H1 (cell line): ENCODE data around the gene PPP2R2D. TPM values are rescaled to one million over a fixed set of nuclear protein-coding genes. Genes with fewer than 3 reads are reported as not detected.

Source experiments
- GTF2F1 ChIP-seq: IDR thresholded peaks from 2 replicates; pipeline ENCODE4 v1.6.1; 2012; ENCODE audit warnings: low read depth, low read length, improper control_type of control experiment, borderline replicate concordance
- HDAC2 ChIP-seq, 2 experiments: fragments of 300-600 bp in 1 of 2; sonication (generic) in 1 of 2; IDR thresholded peaks; 2 replicates each; pipeline ENCODE4 v1.6.1; 2011 to 2012; ENCODE audit warnings: low read depth in 2 of 2, low read length in 2 of 2, mild to moderate bottlenecking in 2 of 2, moderate library complexity in 2 of 2, borderline replicate concordance in 1 of 2, inconsistent platforms in 1 of 2
- SIRT6 ChIP-seq: IDR thresholded peaks from one replicate; pipeline ENCODE4 v1.7.1; 2012; ENCODE audit warnings: low read length, inconsistent platforms
- TCF12 ChIP-seq: IDR thresholded peaks from 2 replicates; pipeline ENCODE4 v1.6.1; 2011; ENCODE audit warnings: low read depth, mild to moderate bottlenecking, low read length
- polyA plus RNA-seq, 7 experiments: library from polyadenylated mRNA; depleted of rRNA in 3 of 7; stranded (reverse) in 5 of 7; unstranded in 2 of 7; fragments of >200 nt in 5 of 7; fragments of 200-250 nt in 2 of 7; gene quantifications; 1 replicate in 5 of 7; 2 replicates in 1 of 7; 4 replicates in 1 of 7; pipeline versions ENCODE4 v1.2.1 to v1.2.3, GENCODE V29; 2011 to 2013; ENCODE audit warnings: missing spikeins in 2 of 7, mixed read lengths in 2 of 7
- total RNA-seq: library from RNA; stranded (reverse); fragmentation: NEBNext Ultra II Directional; extraction: Animal tissue kit (Norgen Biotek cat#: 25700); gene quantifications from 2 replicates; pipeline ENCODE4 v1.2.1, GENCODE V29; 2021
- TF ChIP-seq, protein P1 (sequence below): IDR thresholded peaks from 2 replicates; pipeline ENCODE4 v1.6.1; 2012; ENCODE audit warnings: low read length, inconsistent platforms

Gene PPP2R2D
- total and polyA plus RNA-seq, 2 of the 8 experiments (the other 6 are each of a cell fraction or from before 2014, with no cell fraction given) = 25.4 to 32.8 TPM

DNA sequence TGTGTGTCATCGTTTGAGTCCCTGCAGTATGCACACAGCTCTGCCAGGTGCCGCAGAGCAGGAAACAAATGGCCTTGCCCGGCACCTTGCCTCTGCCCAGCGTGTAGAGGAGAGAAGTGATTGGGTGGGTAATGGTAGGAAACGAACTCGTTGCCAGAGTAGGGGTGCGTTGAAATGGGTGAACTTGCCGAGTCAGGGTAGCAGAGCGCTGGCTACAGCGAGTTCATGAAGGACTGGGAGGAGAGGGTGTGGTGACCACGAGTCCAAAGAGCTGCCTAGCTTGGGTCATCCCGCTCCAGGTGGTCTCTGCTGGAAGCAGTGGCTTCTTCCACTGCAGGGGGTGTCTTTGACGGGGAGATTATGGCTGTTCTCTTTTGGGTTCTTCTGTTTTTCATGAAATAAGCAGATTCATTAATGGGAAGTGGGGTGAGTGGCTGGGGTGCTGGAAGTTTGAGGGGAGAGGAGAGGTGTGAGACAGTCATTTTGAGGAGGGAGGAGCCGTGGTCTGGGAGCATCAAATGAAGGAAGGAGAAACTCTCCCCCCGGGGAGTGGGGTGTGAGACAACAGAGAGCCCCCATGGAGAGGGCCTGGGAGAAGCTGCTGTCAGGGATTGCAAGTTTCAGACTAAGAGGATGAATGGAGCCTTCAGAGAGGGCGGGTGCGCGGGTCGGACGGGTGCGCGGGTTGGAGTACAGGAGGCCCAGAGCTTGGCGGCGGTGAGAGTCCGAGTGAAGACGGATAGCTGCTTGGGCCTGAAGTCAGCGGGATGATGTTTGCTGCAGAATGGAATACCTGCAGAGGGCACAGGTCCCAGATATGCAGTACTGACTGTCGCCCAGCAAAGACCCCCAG lies 26.2 kb downstream of the PPP2R2D start (continued):
- TF ChIP-seq TCF12 (no peak), SIRT6 (no peak), HDAC2 (IDR thresholded peaks at IDR 0.05; ENCODE audit: borderline replicate concordance in 1 of 2, low read depth in 2 of 2, low read length in 2 of 2) (no peak), GTF2F1 (no peak)
- TF ChIP-seq, protein P1, sequence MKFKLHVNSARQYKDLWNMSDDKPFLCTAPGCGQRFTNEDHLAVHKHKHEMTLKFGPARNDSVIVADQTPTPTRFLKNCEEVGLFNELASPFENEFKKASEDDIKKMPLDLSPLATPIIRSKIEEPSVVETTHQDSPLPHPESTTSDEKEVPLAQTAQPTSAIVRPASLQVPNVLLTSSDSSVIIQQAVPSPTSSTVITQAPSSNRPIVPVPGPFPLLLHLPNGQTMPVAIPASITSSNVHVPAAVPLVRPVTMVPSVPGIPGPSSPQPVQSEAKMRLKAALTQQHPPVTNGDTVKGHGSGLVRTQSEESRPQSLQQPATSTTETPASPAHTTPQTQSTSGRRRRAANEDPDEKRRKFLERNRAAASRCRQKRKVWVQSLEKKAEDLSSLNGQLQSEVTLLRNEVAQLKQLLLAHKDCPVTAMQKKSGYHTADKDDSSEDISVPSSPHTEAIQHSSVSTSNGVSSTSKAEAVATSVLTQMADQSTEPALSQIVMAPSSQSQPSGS = no peak
